Activated naive CD8-positive, alpha-beta T cell (primary cell): Measurements from ENCODE around the gene USP35.
"Not testable (repeated sequence)": the region's sequence is repeated elsewhere in the genome, so short reads cannot be mapped to it uniquely, and the experiment has no call there.

Experiments used
- H3K27ac Mint-ChIP-seq: one replicate; pipeline ENCODE4 v1.8.0; 2021; ENCODE audit warnings: mixed read lengths
- H3K27me3 Mint-ChIP-seq: one replicate; pipeline ENCODE4 v1.8.0; 2021; ENCODE audit warnings: mixed read lengths
- H3K36me3 Mint-ChIP-seq: one replicate; pipeline ENCODE4 v1.8.0; 2021; ENCODE audit warnings: mixed read lengths
- H3K4me1 Mint-ChIP-seq: one replicate; pipeline ENCODE4 v1.8.0; 2021; ENCODE audit warnings: low read depth, mixed read lengths
- H3K4me3 Mint-ChIP-seq: one replicate; pipeline ENCODE4 v1.8.0; 2021; ENCODE audit warnings: mild to moderate bottlenecking, mixed read lengths
- H3K9me3 Mint-ChIP-seq: one replicate; pipeline ENCODE4 v1.8.0; 2021; ENCODE audit warnings: low read depth, mixed read lengths

The USP35 gene

GRCh38 chr11:78161346-78161745, 27.4 kb upstream of the USP35 start:
- H3K27me3 Mint-ChIP-seq = no peaks in the 10 kb centered on the region
- no peaks in the 10 kb centered on the region for H3K9me3 Mint-ChIP-seq
- no peaks in the 10 kb centered on the region for H3K36me3 Mint-ChIP-seq
- H3K4me1 Mint-ChIP-seq = no peaks in the 10 kb centered on the region
- no peak overlapping the region for H3K27ac Mint-ChIP-seq
- no peak overlapping the region for H3K4me3 Mint-ChIP-seq

GRCh38 chr11:78161962-78162371, 26.8 kb upstream of the USP35 start:
- Mint-ChIP-seq H3K27ac (no peak overlapping the region), H3K4me1 (no peaks in the 10 kb centered on the region)

GRCh38 chr11:78163828-78164227, 24.9 kb upstream of the USP35 start:
- Mint-ChIP-seq H3K4me1 (no peaks in the 10 kb centered on the region), H3K36me3 (no peaks in the 10 kb centered on the region), H3K4me3 (no peak overlapping the region), H3K27ac (no peak overlapping the region), H3K27me3 (no peaks in the 10 kb centered on the region), H3K9me3 (no peaks in the 10 kb centered on the region)

More at GRCh38 chr11:78161962-78162371, 26.8 kb upstream of the USP35 start:
- Mint-ChIP-seq H3K4me3 (no peak overlapping the region), H3K27me3 (no peaks in the 10 kb centered on the region), H3K9me3 (no peaks in the 10 kb centered on the region), H3K36me3 (no peaks in the 10 kb centered on the region)

GRCh38 chr11:78164471-78164870, 24.2 kb upstream of the USP35 start:
- H3K9me3 Mint-ChIP-seq = no peaks in the 10 kb centered on the region

GRCh38 chr11:78166855-78167469, 21.8 kb upstream of the USP35 start:
- no peaks in the 10 kb centered on the region for H3K9me3 Mint-ChIP-seq
- H3K4me3 Mint-ChIP-seq = no peak overlapping the region
- H3K27ac Mint-ChIP-seq = no peak overlapping the region
- H3K27me3 Mint-ChIP-seq = no peaks in the 10 kb centered on the region
- peaks cover 3% of the 10 kb centered on the region for H3K36me3 Mint-ChIP-seq
- no peaks in the 10 kb centered on the region for H3K4me1 Mint-ChIP-seq

More at GRCh38 chr11:78164471-78164870, 24.2 kb upstream of the USP35 start:
- Mint-ChIP-seq H3K36me3 (no peaks in the 10 kb centered on the region), H3K27me3 (no peaks in the 10 kb centered on the region), H3K27ac (no peak overlapping the region), H3K4me3 (no peak overlapping the region), H3K4me1 (no peaks in the 10 kb centered on the region)

GRCh38 chr11:78168539-78169477, 19.9 kb upstream of the USP35 start:
- Mint-ChIP-seq H3K27ac (no peak overlapping the region), H3K4me1 (no peaks in the 10 kb centered on the region), H3K4me3 (no peak overlapping the region), H3K27me3 (no peaks in the 10 kb centered on the region), H3K9me3 (no peaks in the 10 kb centered on the region), H3K36me3 (peaks cover 7% of the 10 kb centered on the region)

- Mint-ChIP-seq H3K4me3 (no peak overlapping the region), H3K36me3 (peaks cover 8% of the 10 kb centered on the region), H3K9me3 (no peaks in the 10 kb centered on the region), H3K4me1 (no peaks in the 10 kb centered on the region), H3K27me3 (no peaks in the 10 kb centered on the region), H3K27ac (no peak overlapping the region)
These were observed 18.3 kb upstream of the USP35 start for GRCh38 chr11:78170413-78170812.

GRCh38 chr11:78170874-78171549, 17.7 kb upstream of the USP35 start:
- H3K9me3 Mint-ChIP-seq = no peaks in the 10 kb centered on the region
- no peak overlapping the region for H3K4me3 Mint-ChIP-seq
- H3K4me1 Mint-ChIP-seq = no peaks in the 10 kb centered on the region
- H3K27me3 Mint-ChIP-seq = no peaks in the 10 kb centered on the region
- H3K27ac Mint-ChIP-seq = no peak overlapping the region
- H3K36me3 Mint-ChIP-seq = peaks cover 8% of the 10 kb centered on the region

- H3K27ac Mint-ChIP-seq = no peak overlapping the region
- peaks cover 12% of the 10 kb centered on the region for H3K36me3 Mint-ChIP-seq
- no peaks in the 10 kb centered on the region for H3K9me3 Mint-ChIP-seq
- no peaks in the 10 kb centered on the region for H3K27me3 Mint-ChIP-seq
- no peaks in the 10 kb centered on the region for H3K4me1 Mint-ChIP-seq
- H3K4me3 Mint-ChIP-seq = no peak overlapping the region
These were observed 16.8 kb upstream of the USP35 start for GRCh38 chr11:78171951-78172350.

GRCh38 chr11:78175862-78176261, 12.9 kb upstream of the USP35 start:
- H3K4me3 Mint-ChIP-seq, H3K4me1 Mint-ChIP-seq, H3K9me3 Mint-ChIP-seq, H3K27ac Mint-ChIP-seq, H3K27me3 Mint-ChIP-seq: not testable (repeated sequence)
- H3K36me3 Mint-ChIP-seq = peaks cover 16% of the 10 kb centered on the region

GRCh38 chr11:78176605-78177141, 12.0 kb upstream of the USP35 start:
- Mint-ChIP-seq H3K36me3 (peaks cover 17% of the 10 kb centered on the region), H3K9me3 (no peaks in the 10 kb centered on the region), H3K4me1 (peaks cover 5% of the 10 kb centered on the region), H3K27me3 (no peaks in the 10 kb centered on the region), H3K27ac (no peak overlapping the region), H3K4me3 (no peak overlapping the region)

- Mint-ChIP-seq H3K9me3 (no peaks in the 10 kb centered on the region), H3K36me3 (peaks cover 17% of the 10 kb centered on the region), H3K27me3 (no peaks in the 10 kb centered on the region), H3K27ac (no peak overlapping the region), H3K4me3 (no peak overlapping the region), H3K4me1 (peaks cover 5% of the 10 kb centered on the region)
These were observed 11.5 kb upstream of the USP35 start for GRCh38 chr11:78177216-78177615.

- Mint-ChIP-seq H3K36me3 (peaks cover 13% of the 10 kb centered on the region), H3K9me3 (no peaks in the 10 kb centered on the region), H3K4me3 (no peak overlapping the region), H3K4me1 (peaks cover 5% of the 10 kb centered on the region), H3K27ac (no peak overlapping the region), H3K27me3 (no peaks in the 10 kb centered on the region)
These were observed 9.2 kb upstream of the USP35 start for GRCh38 chr11:78179459-78180071.

GRCh38 chr11:78180751-78181150, 8.0 kb upstream of the USP35 start:
- no peaks in the 10 kb centered on the region for H3K9me3 Mint-ChIP-seq
- no peak overlapping the region for H3K4me3 Mint-ChIP-seq
- H3K27me3 Mint-ChIP-seq = no peaks in the 10 kb centered on the region
- H3K36me3 Mint-ChIP-seq = peaks cover 12% of the 10 kb centered on the region
- H3K4me1 Mint-ChIP-seq = peaks cover 6% of the 10 kb centered on the region
- H3K27ac Mint-ChIP-seq = no peak overlapping the region
